HG02588 (cell line): ENCODE data around the gene ZBP1.

Experiments used
- ATAC-seq: cut with Tn5 transposase; IDR thresholded peaks from one replicate; pipeline ENCODE4 v1.9.1; 2021; ENCODE audit warnings: mild to moderate bottlenecking, moderate library complexity; ENCODE audit not compliant: unreplicated experiment

Gene ZBP1

DNA sequence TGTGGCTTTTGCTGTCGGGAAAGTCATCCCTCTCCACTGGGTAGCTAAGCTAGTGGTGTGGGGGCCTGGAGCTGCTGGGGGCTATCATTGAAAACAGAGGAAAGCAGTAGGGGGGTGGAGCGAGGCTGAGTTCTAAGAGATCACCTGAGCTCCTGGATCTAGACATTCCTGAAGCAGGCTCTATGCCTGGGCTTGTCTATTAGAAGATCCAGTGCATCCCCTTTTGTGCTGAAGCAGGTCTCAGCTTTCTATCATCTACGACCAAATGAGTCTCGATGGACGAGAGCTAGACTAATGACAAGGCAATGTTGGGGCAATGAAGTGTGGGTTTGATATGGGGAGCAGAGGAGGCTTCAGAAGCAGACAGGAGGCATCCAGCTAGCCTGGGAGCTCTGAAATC, 18.5 kb downstream of the ZBP1 start:
- ATAC-seq: no peak

- no peak for ATAC-seq
Measured at GRCh38 chr20:57601211-57601570, 19.0 kb downstream of the ZBP1 start.

GRCh38 chr20:57600320-57601210, 19.7 kb downstream of the ZBP1 start:
- no peak for ATAC-seq

- ATAC-seq: no peak
Measured at GRCh38 chr20:57598491-57598890, 21.7 kb downstream of the ZBP1 start.

DNA sequence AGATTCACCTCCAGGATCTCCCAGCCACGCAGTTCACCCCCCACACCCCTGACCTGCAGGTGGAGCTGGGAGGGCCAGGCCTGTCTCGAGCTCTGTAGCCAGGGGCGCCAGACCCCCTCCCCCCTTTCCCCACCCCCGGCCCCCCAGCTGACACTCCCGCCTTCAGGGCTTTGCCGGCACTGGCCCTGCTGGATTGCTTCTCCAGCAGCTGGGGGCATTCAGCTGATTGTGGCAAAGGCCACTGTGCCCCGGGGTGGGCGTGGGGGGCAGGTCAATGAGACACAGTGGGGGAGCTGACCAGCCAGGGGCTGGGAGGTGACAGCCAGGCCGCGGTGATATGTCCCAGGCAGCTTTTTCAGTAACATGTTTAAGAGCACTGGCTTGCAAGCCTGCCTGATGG, 22.2 kb downstream of the ZBP1 start:
- ATAC-seq: no peak

- no peak for ATAC-seq
Measured at GRCh38 chr20:57596998-57597939, 23.0 kb downstream of the ZBP1 start.

- no peak for ATAC-seq
Measured at GRCh38 chr20:57596358-57596757, 23.9 kb downstream of the ZBP1 start.

- no peak for ATAC-seq
Measured at GRCh38 chr20:57595041-57596030, 24.9 kb downstream of the ZBP1 start.

DNA sequence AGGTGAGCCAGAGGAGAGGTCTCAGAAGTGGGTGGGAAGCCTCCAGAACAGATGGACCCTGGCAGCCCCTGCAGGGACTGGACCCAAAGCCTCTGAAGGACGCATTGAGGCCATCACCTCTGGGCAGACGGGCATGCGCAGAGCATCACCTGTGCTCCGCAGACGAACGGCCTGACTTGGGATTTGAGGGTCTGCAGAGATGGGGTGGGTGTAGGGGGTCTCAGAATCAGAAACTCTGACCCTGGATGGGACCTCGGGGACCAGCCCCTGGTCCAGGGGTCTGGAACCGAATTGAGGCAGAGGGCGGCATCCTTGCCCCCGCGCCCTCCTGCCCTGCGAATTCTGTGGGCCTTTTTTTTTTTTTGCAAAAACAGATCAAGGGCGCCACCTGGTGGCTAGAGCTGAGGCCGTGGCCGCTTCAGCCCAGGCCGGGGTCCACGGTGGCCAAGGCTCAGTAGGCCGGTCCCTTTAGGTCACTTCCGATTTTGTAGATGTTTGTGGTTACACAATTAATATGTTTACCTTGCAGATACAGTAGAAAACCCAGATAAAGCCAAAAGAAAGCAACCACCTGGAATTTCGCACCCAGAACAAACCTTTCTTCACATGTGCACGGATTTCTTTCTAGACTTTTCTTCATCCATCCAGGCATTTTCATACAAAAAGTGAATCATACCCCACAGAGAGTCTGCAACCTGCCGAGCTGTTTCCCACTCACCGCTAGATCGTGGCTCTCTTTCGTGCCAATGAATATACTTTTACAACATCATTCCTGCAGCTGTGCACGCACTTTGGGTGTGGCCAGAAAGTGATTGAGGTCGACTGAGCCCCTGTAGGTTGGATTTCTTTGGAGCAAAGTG, 25.9 kb downstream of the ZBP1 start:
- no peak for ATAC-seq

- ATAC-seq: no peak
Measured at GRCh38 chr20:57593134-57593886, 26.9 kb downstream of the ZBP1 start.

DNA sequence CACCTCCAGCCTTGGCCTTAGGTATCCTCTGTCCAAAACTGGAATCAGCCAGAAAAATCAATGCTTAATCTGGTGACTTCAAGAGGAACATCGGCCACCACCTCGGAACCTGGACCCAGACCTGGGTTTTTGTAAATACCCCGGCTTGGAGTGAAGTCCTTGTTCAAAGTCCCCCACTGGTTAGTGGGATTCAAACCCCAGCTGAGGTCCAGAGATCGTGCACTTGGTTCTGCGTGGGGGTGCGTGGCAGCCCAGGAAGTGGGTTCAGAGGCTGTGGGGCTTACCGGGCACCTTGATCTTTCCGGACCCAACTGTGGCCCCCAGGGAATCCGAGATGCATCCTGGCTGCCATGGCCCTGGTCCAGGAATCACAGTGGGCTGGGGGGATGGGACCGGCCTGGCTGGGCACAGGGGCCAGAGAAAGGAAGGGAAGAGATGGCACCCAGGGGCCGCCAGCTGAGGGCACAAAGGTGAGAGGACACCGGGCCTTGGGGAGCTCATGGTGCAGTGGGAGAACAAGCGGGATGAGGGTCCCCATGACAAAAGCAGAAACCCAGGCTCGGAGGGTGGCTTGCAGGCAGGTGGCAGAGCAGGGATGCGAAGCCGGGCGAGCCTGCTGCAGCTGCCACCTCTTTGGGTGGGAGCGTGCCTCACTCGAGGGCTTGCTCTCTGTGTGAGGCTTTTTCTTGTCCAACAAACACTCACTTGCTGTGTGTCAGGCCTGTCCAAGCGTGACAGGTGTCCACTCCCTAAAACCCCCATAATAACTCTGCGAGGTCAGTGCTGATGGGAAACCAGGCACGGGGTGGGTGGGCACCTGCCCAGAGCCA, 27.7 kb downstream of the ZBP1 start:
- ATAC-seq: no peak

- ATAC-seq: no peak
Measured at GRCh38 chr20:57591289-57592229, 28.7 kb downstream of the ZBP1 start.

GRCh38 chr20:57590485-57591288, 29.5 kb downstream of the ZBP1 start:
- ATAC-seq: no peak

GRCh38 chr20:57589728-57590484, 30.3 kb downstream of the ZBP1 start:
- no peak for ATAC-seq

- no peak for ATAC-seq
Measured at GRCh38 chr20:57589123-57589727, 31.0 kb downstream of the ZBP1 start.
